HG03025 (cell line): Measurements from ENCODE around the gene STK39.

Experiments
- ATAC-seq: cut with Tn5 transposase; IDR thresholded peaks from one replicate; pipeline ENCODE4 v1.9.1; 2021; ENCODE audit warnings: mild to moderate bottlenecking, moderate library complexity; ENCODE audit not compliant: unreplicated experiment, low FRiP score

Gene STK39

GRCh38 chr2:168025487-168026202 lies 221.8 kb downstream of the STK39 start:
- ATAC-seq, result no peak

GRCh38 chr2:168024459-168024858 lies 222.9 kb downstream of the STK39 start:
- ATAC-seq, result no peak

- ATAC-seq, result no peak
Observed at GRCh38 chr2:168021800-168022587, 225.4 kb downstream of the STK39 start.

- no peak for ATAC-seq
Observed at GRCh38 chr2:168015274-168015953, 232.0 kb downstream of the STK39 start.

GRCh38 chr2:168009900-168010299 lies 237.5 kb downstream of the STK39 start:
- ATAC-seq, result no peak

- ATAC-seq, result no peak
Observed at GRCh38 chr2:168008646-168009195, 238.7 kb downstream of the STK39 start.

GRCh38 chr2:168006498-168006897 lies 240.9 kb downstream of the STK39 start:
- ATAC-seq, result no peak

- ATAC-seq, result no peak
Observed at GRCh38 chr2:168005586-168005985, 241.8 kb downstream of the STK39 start.

- no peak for ATAC-seq
Observed at GRCh38 chr2:168003876-168004275, 243.5 kb downstream of the STK39 start.

- ATAC-seq, result no peak
Observed at GRCh38 chr2:168002021-168002553, 245.3 kb downstream of the STK39 start.

GRCh38 chr2:167992278-167992677 lies 255.1 kb downstream of the STK39 start:
- ATAC-seq, result no peak

- no peak for ATAC-seq
Observed at GRCh38 chr2:167990062-167990461, 257.3 kb downstream of the STK39 start.

GRCh38 chr2:167988296-167988695 lies 259.1 kb downstream of the STK39 start:
- ATAC-seq, result no peak

GRCh38 chr2:167987558-167987957 lies 259.8 kb downstream of the STK39 start:
- no peak for ATAC-seq

- ATAC-seq, result no peak
Observed at GRCh38 chr2:167987026-167987425, 260.4 kb downstream of the STK39 start.

- ATAC-seq, result no peak
Observed at GRCh38 chr2:167986223-167986622, 261.2 kb downstream of the STK39 start.

- no peak for ATAC-seq
Observed at GRCh38 chr2:167981945-167982344, 265.4 kb downstream of the STK39 start.

GRCh38 chr2:167980439-167980838 lies 267.0 kb downstream of the STK39 start:
- no peak for ATAC-seq

- no peak for ATAC-seq
Observed at GRCh38 chr2:167972746-167973145, 274.6 kb downstream of the STK39 start.

GRCh38 chr2:167972020-167972419 lies 275.4 kb downstream of the STK39 start:
- no peak for ATAC-seq
